ENCODE measurements around the gene TNFRSF18.

The TNFRSF18 gene

DNA sequence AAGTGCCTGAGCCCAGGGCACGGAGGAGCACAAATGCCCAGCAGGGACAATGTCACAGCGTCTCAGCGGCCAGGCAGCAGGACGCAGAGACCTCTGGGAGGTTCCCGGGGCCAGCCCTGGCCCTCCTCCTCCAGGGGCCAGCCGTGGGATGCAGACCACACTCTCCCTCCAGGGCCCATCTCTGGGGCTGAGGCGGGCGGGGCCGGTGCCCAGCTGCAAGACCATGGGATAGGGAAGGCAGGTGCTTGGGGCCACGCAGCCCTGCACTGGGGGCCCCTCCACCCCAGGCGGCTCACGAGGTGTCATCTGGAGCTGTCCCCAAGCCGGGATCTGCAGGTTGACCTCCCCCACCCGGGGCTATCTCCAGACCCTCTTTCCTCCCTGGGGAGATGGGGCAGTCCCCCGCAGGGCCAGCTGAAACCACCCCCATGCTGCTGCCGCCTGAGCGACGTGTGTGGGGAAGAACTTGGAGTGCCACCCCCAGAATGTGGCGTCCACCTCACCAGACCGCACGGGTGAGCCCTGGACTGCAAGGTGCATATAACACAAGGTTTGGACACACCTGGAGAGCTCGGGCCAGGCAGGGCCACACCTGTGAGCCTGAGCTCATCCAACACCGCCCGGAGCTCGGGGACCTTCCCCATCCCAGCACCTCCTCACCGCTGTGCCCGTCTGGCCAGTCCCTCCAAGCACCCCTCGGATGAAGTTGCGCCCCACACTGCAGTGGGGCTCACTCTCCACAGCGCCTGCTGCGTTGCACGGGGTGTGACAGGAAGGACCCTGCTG lies 36.8 kb downstream of the TNFRSF18 start:
- TF ChIP-seq, protein P1, sequence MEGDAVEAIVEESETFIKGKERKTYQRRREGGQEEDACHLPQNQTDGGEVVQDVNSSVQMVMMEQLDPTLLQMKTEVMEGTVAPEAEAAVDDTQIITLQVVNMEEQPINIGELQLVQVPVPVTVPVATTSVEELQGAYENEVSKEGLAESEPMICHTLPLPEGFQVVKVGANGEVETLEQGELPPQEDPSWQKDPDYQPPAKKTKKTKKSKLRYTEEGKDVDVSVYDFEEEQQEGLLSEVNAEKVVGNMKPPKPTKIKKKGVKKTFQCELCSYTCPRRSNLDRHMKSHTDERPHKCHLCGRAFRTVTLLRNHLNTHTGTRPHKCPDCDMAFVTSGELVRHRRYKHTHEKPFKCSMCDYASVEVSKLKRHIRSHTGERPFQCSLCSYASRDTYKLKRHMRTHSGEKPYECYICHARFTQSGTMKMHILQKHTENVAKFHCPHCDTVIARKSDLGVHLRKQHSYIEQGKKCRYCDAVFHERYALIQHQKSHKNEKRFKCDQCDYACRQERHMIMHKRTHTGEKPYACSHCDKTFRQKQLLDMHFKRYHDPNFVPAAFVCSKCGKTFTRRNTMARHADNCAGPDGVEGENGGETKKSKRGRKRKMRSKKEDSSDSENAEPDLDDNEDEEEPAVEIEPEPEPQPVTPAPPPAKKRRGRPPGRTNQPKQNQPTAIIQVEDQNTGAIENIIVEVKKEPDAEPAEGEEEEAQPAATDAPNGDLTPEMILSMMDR (conservative IDR thresholded peaks at IDR 0.05; ENCODE audit: control insufficient read depth, insufficient read depth, low read depth, low read length) = no peak
- no peak for DNase-seq (ENCODE audit: low read depth)
- no peak overlapping the region for H3K4me3 ChIP-seq (ENCODE audit: control insufficient read depth, low read depth, low read length)

DNA sequence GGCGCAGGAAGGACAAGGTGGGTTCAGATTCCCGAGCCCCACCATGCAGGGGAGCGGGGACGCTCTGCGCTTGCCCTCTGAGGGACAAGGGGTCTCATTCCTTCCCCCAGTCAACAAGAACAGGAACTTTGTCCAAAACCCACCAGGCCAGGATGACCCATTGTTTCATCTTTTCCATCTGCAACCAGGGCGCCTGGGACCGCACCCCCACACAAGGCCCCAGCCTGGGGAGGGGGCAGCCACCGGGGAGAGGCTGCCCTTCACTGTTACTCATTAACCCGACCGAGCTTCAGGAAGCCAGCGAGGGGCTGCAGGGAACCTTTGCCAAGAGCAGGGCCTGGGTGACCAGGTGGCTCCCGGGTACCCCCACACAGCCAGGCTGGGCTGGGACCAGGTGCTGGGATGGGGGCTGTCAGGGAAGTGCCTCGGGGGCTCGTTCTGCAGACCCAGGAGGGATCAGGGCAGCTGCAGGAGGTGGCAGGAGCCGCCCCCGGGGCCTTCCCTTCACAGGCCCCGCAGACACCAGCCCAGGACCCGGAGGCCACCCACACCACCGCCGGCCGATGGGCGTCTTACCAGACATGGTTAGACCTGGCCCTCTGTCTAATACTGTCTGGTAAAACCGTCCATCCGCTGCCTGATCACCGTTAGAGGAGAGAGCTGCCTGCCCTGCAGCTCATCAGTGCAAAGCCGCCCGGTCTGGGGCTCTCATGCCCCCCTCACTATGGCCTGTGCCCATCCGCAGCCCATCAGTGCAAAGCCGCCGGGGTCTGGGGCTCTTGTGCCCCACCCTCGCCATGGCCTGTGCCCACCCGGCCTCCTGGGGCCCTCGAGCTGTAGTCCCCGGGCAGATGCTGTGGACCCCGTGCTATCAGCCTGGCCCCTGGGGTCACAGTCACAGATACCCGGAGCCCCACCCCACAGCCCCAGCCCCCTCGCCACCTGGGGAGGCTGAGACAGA lies 37.7 kb downstream of the TNFRSF18 start:
- DNase-seq (ENCODE audit: low read depth) = no peak
- TF ChIP-seq, protein P1 (conservative IDR thresholded peaks at IDR 0.05; ENCODE audit: control insufficient read depth, insufficient read depth, low read depth, low read length) = no peak
- H3K4me3 ChIP-seq (ENCODE audit: control insufficient read depth, low read depth, low read length) = no peak overlapping the region

DNA sequence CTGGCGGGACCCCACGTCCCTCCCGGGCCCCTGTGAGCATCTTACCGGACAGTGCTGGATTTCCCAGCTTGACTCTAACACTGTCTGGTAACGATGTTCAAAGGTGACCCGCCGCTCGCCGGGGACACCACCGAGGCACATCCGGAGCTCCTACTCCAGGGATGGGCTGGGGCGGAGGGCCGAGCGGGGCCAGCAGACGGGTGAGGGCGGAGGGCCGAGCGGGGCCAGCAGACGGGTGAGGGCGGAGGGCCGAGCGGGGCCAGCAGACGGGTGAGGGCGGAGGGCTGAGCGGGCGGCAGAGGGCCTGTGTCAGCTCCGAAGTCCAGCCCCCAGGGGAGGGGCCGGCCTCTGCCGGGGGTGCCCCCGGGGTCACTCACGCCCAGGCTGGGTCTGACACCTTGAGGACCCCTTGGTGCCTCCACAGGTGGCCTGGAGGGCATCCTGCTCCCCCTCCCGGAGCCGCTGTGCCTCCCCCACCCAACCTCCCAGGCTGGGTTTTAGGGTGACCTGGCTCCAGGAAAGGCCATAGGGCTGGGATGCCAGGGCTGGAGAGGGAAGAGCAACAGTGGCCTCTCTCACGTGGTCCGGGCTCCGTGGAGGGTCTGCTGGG lies 38.4 kb downstream of the TNFRSF18 start:
- no peak overlapping the region for H3K4me3 ChIP-seq (ENCODE audit: control insufficient read depth, low read depth, low read length)
- TF ChIP-seq, protein P1 (conservative IDR thresholded peaks at IDR 0.05; ENCODE audit: control insufficient read depth, insufficient read depth, low read depth, low read length) = no peak
- no peak for DNase-seq (ENCODE audit: low read depth)

- no peak overlapping the region for H3K4me3 ChIP-seq (ENCODE audit: control insufficient read depth, low read depth, low read length)
- TF ChIP-seq, protein P1 (conservative IDR thresholded peaks at IDR 0.05; ENCODE audit: control insufficient read depth, insufficient read depth, low read depth, low read length) = no peak
- no peak for DNase-seq (ENCODE audit: low read depth)
Measured at GRCh38 chr1:1167398-1167821, 39.0 kb downstream of the TNFRSF18 start.

DNA sequence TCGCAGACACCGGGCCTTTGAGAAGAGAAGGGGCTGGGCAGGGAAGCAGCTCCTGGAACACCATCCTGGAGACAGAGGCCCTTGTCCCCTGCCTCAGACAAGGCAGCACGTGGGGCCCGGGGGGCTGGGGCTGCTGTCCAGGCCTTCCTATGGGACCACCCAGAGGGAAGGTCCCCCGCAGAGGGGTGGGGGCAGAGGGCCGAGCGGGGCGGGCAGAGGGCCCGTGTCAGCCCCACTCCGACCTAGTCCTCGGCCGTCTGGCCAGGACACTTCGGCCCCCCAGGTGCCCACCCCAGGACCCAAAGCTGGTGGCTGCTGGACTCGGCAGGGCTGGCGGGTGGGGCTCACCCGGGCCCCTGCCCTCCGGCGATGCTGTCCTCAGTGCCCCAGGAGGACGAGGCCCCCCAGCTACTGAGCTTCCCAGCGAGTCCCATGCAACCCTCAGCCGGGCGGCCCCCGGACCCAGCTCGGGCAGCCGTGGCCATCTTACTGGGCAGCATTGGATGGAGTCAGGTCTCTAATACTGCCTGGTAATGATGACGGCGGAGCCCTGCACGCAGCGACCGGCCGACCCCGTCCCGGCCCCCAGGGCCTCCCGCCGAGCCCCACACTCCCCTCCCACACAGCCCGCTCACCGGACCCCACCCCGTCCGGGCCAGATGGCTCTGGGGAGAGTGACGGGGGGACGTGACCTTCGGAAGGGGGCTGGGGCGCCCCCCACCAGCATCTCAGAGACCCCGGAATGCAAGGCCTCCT lies 39.6 kb downstream of the TNFRSF18 start:
- H3K4me3 ChIP-seq (ENCODE audit: control insufficient read depth, low read depth, low read length) = no peak overlapping the region
- TF ChIP-seq, protein P1 (conservative IDR thresholded peaks at IDR 0.05; ENCODE audit: control insufficient read depth, insufficient read depth, low read depth, low read length) = no peak
- no peak for DNase-seq (ENCODE audit: low read depth)
